Endothelial cell of umbilical vein (primary cell): ENCODE results near the gene HLA-DMA. TPM values are rescaled to one million over a fixed set of nuclear protein-coding genes. Genes with fewer than 3 reads are reported as not detected.

Experiments used
- BruUV-seq: library from RNA; stranded (reverse); fragments of 400-500 nt; replicated peaks from 2 replicates; lab custom pipeline; 2021; lab: Mats Ljungman, UMichigan
- CTCF ChIA-PET: fragments of 300-600, 350-600 bp; sonication (Branson Sonifier 250); formaldehyde crosslinking; loops from one replicate; lab custom pipeline; 2021; ENCODE audit warnings: antibody characterized with exemption, inconsistent platforms; lab: Charles Lee
- POLR2A ChIA-PET: fragments of 300-600, 350-600 bp; sonication (Branson Sonifier 250); formaldehyde crosslinking; loops from one replicate; lab custom pipeline; 2021; ENCODE audit warnings: antibody characterized with exemption, inconsistent platforms; lab: Charles Lee
- DNase-seq: peaks from one replicate; pipeline ENCODE4 v3.0.0-alpha.2; 2011; ENCODE audit warnings: low read depth, low spot score
- FAIRE-seq: peaks from 2 replicates; lab custom pipeline; 2011; peaks lifted over from hg19 to GRCh38; lab: Jason Lieb, UNC
- H2AFZ ChIP-seq: 2 replicates; pipeline ENCODE4 v1.6.0; 2012; ENCODE audit warnings: low read depth, low read length, control low read depth, inconsistent platforms
- H3K27ac ChIP-seq: 2 replicates; pipeline ENCODE4 v1.5.1; 2011; ENCODE audit warnings: low read depth, mild to moderate bottlenecking, control low read depth, low read length, moderate library complexity; ENCODE audit not compliant: insufficient read depth
- H3K27me3 ChIP-seq, 2 experiments: 2 replicates each; pipeline versions ENCODE4 v1.6.0 to v1.6.1; 2011; ENCODE audit warnings: low read length in 2 of 2, mixed read lengths in 1 of 2; ENCODE audit not compliant: control insufficient read depth in 2 of 2, insufficient read depth in 2 of 2
- H3K36me3 ChIP-seq, 2 experiments: 2 replicates in 1 of 2; 3 replicates in 1 of 2; pipeline ENCODE4 v1.5.1; 2011; ENCODE audit warnings: low read length in 2 of 2, mild to moderate bottlenecking in 1 of 2, moderate library complexity in 1 of 2; ENCODE audit not compliant: control insufficient read depth in 2 of 2, insufficient read depth in 2 of 2; ENCODE audit errors: extremely low read depth in 1 of 2
- H3K4me1 ChIP-seq: 3 replicates; pipeline ENCODE4 v1.5.1; 2011; ENCODE audit warnings: mild to moderate bottlenecking, low read length; ENCODE audit not compliant: control insufficient read depth, insufficient read depth; ENCODE audit errors: extremely low read depth
- H3K4me2 ChIP-seq: 2 replicates; pipeline ENCODE4 v1.6.1; 2011; ENCODE audit warnings: low read length, control low read depth, mixed read lengths; ENCODE audit not compliant: insufficient read depth
- H3K4me3 ChIP-seq, 3 experiments: fragments of 200-600 bp in 1 of 3; sonication (generic), shearing (Covaris generic) in 1 of 3; replicated peaks in 1 of 3; 2 replicates each; pipeline ENCODE4 v1.5.1; 2011 to 2016; ENCODE audit warnings: control low read depth in 3 of 3, low read length in 3 of 3, mild to moderate bottlenecking in 2 of 3, inconsistent platforms in 1 of 3, low read depth in 1 of 3, moderate library complexity in 1 of 3; ENCODE audit not compliant: insufficient read depth in 1 of 3
- H3K79me2 ChIP-seq: 2 replicates; pipeline ENCODE4 v1.6.0; 2012; ENCODE audit warnings: low read length, inconsistent platforms; ENCODE audit not compliant: control insufficient read depth, insufficient read depth
- H3K9ac ChIP-seq: replicated peaks from 2 replicates; pipeline ENCODE3; 2011; ENCODE audit warnings: low read length, control low read depth; ENCODE audit not compliant: insufficient read depth; ENCODE audit errors: extremely low read depth
- H3K9me1 ChIP-seq: replicated peaks from 3 replicates; pipeline ENCODE4 v1.6.0; 2011; ENCODE audit warnings: mild to moderate bottlenecking, low read length; ENCODE audit not compliant: control insufficient read depth, insufficient read depth; ENCODE audit errors: extremely low read depth
- H3K9me3 ChIP-seq: replicated peaks from 2 replicates; pipeline ENCODE4 v1.5.1; 2012; ENCODE audit warnings: low read length, inconsistent platforms; ENCODE audit not compliant: control insufficient read depth, insufficient read depth
- H4K20me1 ChIP-seq: replicated peaks from 2 replicates; pipeline ENCODE3; 2011; ENCODE audit warnings: mild to moderate bottlenecking, low read length; ENCODE audit not compliant: control insufficient read depth, insufficient read depth; ENCODE audit errors: extremely low read depth
- CTCF ChIP-seq, 2 donors: IDR thresholded peaks; 1 replicate in 1 of 2; 2 replicates in 1 of 2; pipeline ENCODE4 v1.5.1; 2011; ENCODE audit warnings: low read length in 2 of 2, mild to moderate bottlenecking in 2 of 2, moderate library complexity in 2 of 2, control low read depth in 1 of 2, inconsistent platforms in 1 of 2, low read depth in 1 of 2; ENCODE audit not compliant: insufficient read depth in 1 of 2; ENCODE audit errors: extremely low read depth in 1 of 2
- EZH2 ChIP-seq: IDR thresholded peaks from 2 replicates; pipeline ENCODE4 v1.6.1; 2012; ENCODE audit warnings: borderline replicate concordance, low read depth, mild to moderate bottlenecking, moderate library complexity, low read length, inconsistent platforms; ENCODE audit not compliant: severe bottlenecking
- FOS ChIP-seq: IDR thresholded peaks from 2 replicates; pipeline ENCODE4 v1.6.1; 2011; ENCODE audit warnings: mild to moderate bottlenecking, low read length, moderate library complexity, borderline replicate concordance; ENCODE audit not compliant: insufficient read depth
- GATA2 ChIP-seq: IDR thresholded peaks from 2 replicates; pipeline ENCODE4 v1.7.0; 2011; ENCODE audit warnings: low read depth, mild to moderate bottlenecking, moderate library complexity, mixed read lengths, low read length; ENCODE audit not compliant: insufficient read length, insufficient read depth
- JUN ChIP-seq: IDR thresholded peaks from 2 replicates; pipeline ENCODE4 v1.6.1; 2011; ENCODE audit warnings: borderline replicate concordance, low read depth; ENCODE audit not compliant: insufficient read length, insufficient read depth
- MAX ChIP-seq: IDR thresholded peaks from 2 replicates; pipeline ENCODE4 v1.6.1; 2011; ENCODE audit not compliant: insufficient read depth, insufficient read length
- MYC ChIP-seq: IDR thresholded peaks from one replicate; pipeline ENCODE4 v1.6.1; 2011; ENCODE audit warnings: mild to moderate bottlenecking, low read depth, low read length
- POLR2A ChIP-seq: IDR thresholded peaks from 2 replicates; pipeline ENCODE4 v1.6.1; 2012; ENCODE audit warnings: low read depth, mild to moderate bottlenecking, control low read depth, low read length
- POLR2AphosphoS5 ChIP-seq: IDR thresholded peaks from 2 replicates; pipeline ENCODE4 v1.6.1; 2012; ENCODE audit warnings: low read depth, mild to moderate bottlenecking, control low read depth, low read length, moderate library complexity; ENCODE audit not compliant: insufficient read depth
- dilution Hi-C: fragments of 300-500 bp; cut with MboI; formaldehyde crosslinking; loops from one replicate; pipeline ENCODE4 v1.15.0; 2019; ENCODE audit warnings: low sequenced_read_pairs; ENCODE audit not compliant: extremely low pct_ligation_motif_present
- intact Hi-C: fragments of 100-400 bp; cut with micrococcal nuclease; formaldehyde crosslinking; loops from one replicate; pipeline ENCODE4 v1.10.0; 2022
- polyA plus RNA-seq, 4 experiments: library from polyadenylated mRNA; depleted of rRNA in 3 of 4; stranded (reverse) in 3 of 4; unstranded in 1 of 4; fragments of >200 nt; gene quantifications; 2 replicates each; pipeline versions ENCODE4 v1.2.1 to v1.2.3, GENCODE V29; 2011 to 2012; ENCODE audit warnings: missing spikeins in 1 of 4
- total RNA-seq: library from RNA; stranded (reverse); gene quantifications from 2 replicates; pipeline ENCODE4 v1.2.3, GENCODE V29; 2021

Gene HLA-DMA
- total and polyA plus RNA-seq, 2 donors (not counting 3 experiments of a cell fraction or from before 2014, with no cell fraction given): 1.2 to 7.7 TPM

- Histone ChIP-seq H3K27ac (no peak overlapping the region), H3K4me1 (peaks cover 26% of the 10 kb centered on the region), H3K9me3 (no peaks in the 10 kb centered on the region), H2AFZ (no peak overlapping the region), H3K4me2 (no peak overlapping the region), H3K9me1 (no peaks in the 10 kb centered on the region), H4K20me1 (no peaks in the 10 kb centered on the region), H3K79me2 (peaks cover 4% of the 10 kb centered on the region), H3K27me3 (no peaks in the 10 kb centered on the region), H3K36me3 (no peaks in the 10 kb centered on the region), H3K9ac (no peak overlapping the region), H3K4me3 (no peak overlapping the region)
- POLR2A ChIA-PET: no interaction called here
- no peak for DNase-seq
- BruUV-seq: no TSS peak
- dilution Hi-C loops: no loop called here
- no peak for TF ChIP-seq MAX
- no peak for TF ChIP-seq EZH2
- no peak for TF ChIP-seq GATA2
- TF ChIP-seq POLR2A: no peak
- TF ChIP-seq JUN: no peak
- no peak for TF ChIP-seq MYC
- no peak for TF ChIP-seq CTCF (IDR thresholded peaks at IDR 0.05; ENCODE audit: extremely low read depth in 1 of 2, insufficient read depth in 1 of 2, low read depth in 1 of 2, low read length in 2 of 2)
- TF ChIP-seq FOS: no peak
- no peak for TF ChIP-seq POLR2AphosphoS5
- CTCF ChIA-PET: interaction anchor here (2.8 to 13.7 kb wide), 5 partner anchors 11 to 127 kb away, joined by 11 to 187 read pairs (median 24); partner anchors contain the start of genes HLA-DMA and TAP2
- FAIRE-seq: no peak
- intact Hi-C loops: no loop called here
Observed at GRCh38 chr6:32964776-32965175, 11.9 kb upstream of the HLA-DMA start.
